VCaP (cell line): ENCODE measurements around the gene CD109.

ENCODE experiments used
- H3K27ac ChIP-seq: fragments of 450-650 bp; 2 replicates; pipeline ENCODE4 v1.5.1; 2017
- TF ChIP-seq, protein P1 (sequence below): fragments of 450-650 bp; conservative IDR thresholded peaks from 2 replicates; pipeline ENCODE4 v1.5.1; 2017; ENCODE audit warnings: mild to moderate bottlenecking, moderate library complexity

The CD109 gene

DNA sequence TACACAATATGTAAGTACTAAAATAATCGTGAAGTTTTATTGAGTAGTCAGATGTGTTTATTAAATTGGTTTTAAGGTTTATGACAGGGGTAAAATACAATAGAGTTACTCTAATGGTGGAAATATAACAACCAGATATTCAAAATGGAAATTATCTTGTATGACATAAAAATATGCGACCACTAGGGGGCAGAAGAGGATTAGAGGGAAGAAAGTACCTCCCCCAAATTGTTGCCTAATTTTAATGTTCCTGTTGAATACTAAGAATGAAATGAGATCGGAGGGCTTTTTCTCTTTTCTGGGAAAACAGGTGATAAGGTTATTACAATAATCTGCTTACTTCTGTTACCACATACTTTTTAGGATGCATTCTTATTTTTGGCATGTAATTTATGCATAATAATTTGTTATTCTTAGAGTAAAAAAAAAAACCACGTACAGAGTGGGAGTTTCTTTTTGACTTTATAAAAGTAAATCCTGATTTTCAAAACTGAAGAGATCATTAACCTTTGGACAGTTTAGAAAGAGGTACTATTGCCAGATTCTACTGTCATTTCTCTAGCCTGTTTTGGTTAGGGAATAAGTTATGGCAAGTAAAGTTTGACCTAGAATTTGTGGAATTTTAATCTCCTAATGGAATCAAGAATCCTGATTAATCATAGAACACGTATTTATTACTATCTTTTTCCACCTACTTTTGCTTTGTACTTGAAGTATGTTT, 159.2 kb downstream of the CD109 start:
- no peak overlapping the region for H3K27ac ChIP-seq
- TF ChIP-seq, protein P1, sequence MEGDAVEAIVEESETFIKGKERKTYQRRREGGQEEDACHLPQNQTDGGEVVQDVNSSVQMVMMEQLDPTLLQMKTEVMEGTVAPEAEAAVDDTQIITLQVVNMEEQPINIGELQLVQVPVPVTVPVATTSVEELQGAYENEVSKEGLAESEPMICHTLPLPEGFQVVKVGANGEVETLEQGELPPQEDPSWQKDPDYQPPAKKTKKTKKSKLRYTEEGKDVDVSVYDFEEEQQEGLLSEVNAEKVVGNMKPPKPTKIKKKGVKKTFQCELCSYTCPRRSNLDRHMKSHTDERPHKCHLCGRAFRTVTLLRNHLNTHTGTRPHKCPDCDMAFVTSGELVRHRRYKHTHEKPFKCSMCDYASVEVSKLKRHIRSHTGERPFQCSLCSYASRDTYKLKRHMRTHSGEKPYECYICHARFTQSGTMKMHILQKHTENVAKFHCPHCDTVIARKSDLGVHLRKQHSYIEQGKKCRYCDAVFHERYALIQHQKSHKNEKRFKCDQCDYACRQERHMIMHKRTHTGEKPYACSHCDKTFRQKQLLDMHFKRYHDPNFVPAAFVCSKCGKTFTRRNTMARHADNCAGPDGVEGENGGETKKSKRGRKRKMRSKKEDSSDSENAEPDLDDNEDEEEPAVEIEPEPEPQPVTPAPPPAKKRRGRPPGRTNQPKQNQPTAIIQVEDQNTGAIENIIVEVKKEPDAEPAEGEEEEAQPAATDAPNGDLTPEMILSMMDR = peak; percentile 88

DNA sequence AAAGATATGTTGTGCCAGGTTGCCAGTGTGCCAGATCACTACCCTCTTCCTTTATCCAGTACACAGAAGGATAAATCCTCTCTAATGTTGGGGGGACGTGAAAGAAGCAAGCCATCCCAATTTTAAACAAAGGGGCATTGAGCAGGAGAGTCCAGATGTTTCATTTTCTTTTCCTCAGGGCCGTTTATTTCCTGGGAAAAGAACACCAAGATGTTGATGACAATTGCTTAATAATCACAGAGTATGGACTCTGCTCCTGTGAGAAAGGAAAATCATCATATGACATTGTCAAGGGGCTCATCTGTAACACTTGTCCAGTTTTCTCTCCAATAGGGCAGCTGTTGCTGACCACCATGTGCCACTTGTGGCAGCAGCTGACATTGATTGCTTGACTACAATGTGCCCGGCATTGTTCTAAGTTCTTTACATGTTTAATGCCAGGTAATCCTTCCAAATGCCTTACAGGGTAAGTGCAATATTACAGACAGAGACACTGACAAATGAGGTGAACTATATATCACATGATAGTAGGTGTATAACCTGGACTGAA, 161.4 kb downstream of the CD109 start:
- no peak overlapping the region for H3K27ac ChIP-seq
- TF ChIP-seq, protein P1 = no peak

DNA sequence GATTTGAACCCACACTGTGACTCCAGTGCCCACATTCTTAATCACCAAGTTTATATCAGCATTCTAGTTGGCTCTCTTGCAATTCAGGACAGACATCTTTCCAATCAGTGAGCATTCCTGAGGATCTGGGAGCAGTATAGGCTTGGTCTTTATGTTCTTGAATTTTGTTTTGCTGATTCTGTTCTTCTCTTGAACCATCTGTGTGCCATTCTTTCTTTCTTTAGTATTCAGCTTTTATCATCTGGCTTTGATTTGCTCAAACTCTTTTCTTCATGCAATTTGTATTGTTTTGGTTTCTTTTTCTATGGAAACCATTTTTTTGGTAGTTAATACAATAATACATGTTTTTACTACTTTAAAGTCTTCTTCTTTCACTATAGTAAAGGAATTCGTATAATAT, 162.4 kb downstream of the CD109 start:
- no peak overlapping the region for H3K27ac ChIP-seq
- TF ChIP-seq, protein P1 = no peak

DNA sequence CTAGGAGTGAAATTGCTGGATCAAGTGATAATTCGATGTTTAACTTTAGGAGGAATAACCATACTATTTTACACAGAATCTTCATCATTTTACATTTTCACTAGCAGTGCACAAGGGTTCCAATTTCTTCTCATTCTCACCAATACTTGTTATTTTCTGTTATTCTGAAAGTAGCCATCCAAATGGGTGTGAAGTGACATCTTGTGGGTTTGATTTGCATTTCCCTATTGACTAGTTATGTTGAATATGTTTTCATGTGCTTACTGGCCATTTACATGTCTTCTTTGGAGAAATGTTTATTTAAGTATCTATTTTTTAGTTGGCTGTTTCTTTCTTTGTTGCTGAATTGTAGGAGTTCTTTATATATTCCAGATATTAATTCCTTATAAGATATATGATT, 164.3 kb downstream of the CD109 start:
- TF ChIP-seq, protein P1 = no peak
- H3K27ac ChIP-seq = no peak overlapping the region

DNA sequence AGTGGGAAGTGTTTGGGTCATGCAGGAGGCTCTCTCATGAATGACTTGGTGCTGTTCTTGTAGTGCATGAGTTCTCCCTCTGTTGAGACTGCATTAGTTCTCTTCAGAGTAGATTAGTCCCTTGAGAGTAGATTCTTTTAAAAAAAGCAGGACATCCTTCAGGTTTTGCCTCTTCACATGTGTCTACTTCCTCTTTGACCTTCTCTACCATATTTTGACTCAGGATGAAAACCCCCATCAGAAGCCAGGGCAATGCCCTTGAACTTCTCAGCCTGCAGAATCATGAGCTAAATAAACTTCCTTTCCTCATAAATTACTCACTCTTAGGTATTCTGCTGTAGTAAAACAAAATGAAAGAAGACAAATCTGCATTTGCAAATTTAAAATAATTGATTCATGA, 170.3 kb downstream of the CD109 start:
- TF ChIP-seq, protein P1 = no peak

DNA sequence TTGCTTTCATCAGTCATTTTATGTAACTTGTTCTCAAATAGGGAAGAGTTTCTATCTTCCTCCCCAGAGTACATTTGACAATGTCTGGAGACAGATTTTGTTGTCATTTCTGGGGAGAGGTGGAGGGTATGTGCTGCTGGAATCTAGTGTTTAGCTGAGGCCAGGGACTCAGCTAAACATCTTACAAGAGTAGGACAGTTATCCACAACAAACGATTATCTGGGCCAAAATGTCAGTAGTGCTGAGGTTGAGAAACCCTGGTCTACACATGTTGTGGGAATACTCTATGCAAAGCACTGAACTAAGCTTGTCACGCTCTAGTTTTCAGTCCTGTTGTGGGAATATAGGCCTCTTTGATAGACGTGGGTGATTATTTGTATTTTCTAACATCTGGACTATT, 171.4 kb downstream of the CD109 start:
- TF ChIP-seq, protein P1 = no peak
- no peak overlapping the region for H3K27ac ChIP-seq

More for the DNA sequence above, 170.3 kb downstream of the CD109 start:
- no peak overlapping the region for H3K27ac ChIP-seq

DNA sequence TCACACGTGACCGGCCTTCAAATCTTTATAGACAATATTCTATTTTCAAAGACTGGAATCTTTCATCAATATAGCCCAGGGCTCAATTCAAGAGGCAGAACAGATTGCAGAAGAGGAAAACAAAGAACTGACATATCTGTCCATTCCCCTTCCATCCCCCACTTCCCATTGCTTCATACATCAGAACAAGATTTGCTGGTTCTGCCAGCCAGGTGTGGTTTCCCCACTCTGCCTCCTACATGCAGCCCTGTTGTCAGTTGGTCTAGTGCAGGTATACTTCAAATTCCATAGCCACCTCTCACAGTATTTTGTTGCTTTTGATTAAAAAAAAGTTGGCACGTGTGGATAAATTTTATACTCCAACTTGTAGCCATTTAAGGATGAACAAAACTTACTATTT, 174.9 kb downstream of the CD109 start:
- H3K27ac ChIP-seq = no peak overlapping the region
- TF ChIP-seq, protein P1 = no peak
